GM23338 (cell line): ENCODE data around the gene DIS3L. TPM values are rescaled to one million over a fixed set of nuclear protein-coding genes. Genes with fewer than 3 reads are reported as not detected.

ENCODE experiments used
- ATAC-seq: fragments of 200-7000 bp; cut with Tn5 transposase; 3 replicates; pipeline ENCODE4 v1.9.1; 2020
- DNase-seq: peaks from one replicate; pipeline ENCODE4 v3.0.0-alpha.2; 2015; ENCODE audit warnings: low spot score
- H2AFZ ChIP-seq: fragments of 200-600 bp; sonication (generic); 2 replicates; pipeline ENCODE4 v1.8.0; 2016; ENCODE audit warnings: antibody characterized with exemption, mild to moderate bottlenecking, moderate library complexity
- H3F3A ChIP-seq: fragments of 200-600 bp; sonication (generic); replicated peaks from 2 replicates; pipeline ENCODE4 v1.8.0; 2017; ENCODE audit warnings: antibody characterized with exemption, mixed run types, low read depth
- H3K27ac ChIP-seq: fragments of 200-600 bp; sonication (generic); 2 replicates; pipeline ENCODE4 v1.6.1; 2016; ENCODE audit warnings: low read depth
- H3K27me3 ChIP-seq: fragments of 200-600 bp; sonication (generic); 2 replicates; pipeline ENCODE4 v1.8.0; 2016; ENCODE audit warnings: mild to moderate bottlenecking, mixed run types, moderate library complexity; ENCODE audit not compliant: insufficient read depth
- H3K36me3 ChIP-seq: fragments of 200-600 bp; sonication (generic); 2 replicates; pipeline ENCODE4 v1.8.0; 2016; ENCODE audit warnings: mild to moderate bottlenecking; ENCODE audit not compliant: insufficient read depth
- H3K4me1 ChIP-seq: fragments of 200-600 bp; sonication (generic); 2 replicates; pipeline ENCODE4 v1.8.0; 2016; ENCODE audit warnings: mild to moderate bottlenecking, moderate library complexity; ENCODE audit not compliant: insufficient read depth
- H3K4me2 ChIP-seq: fragments of 200-600 bp; sonication (generic); 2 replicates; pipeline ENCODE4 v1.7.1; 2017; ENCODE audit warnings: mixed run types
- H3K4me3 ChIP-seq: fragments of 200-600 bp; sonication (generic); 2 replicates; pipeline ENCODE4 v1.6.1; 2016; ENCODE audit warnings: mixed run types
- H3K79me2 ChIP-seq: fragments of 200-600 bp; sonication (generic); replicated peaks from 2 replicates; pipeline ENCODE4 v1.8.0; 2017; ENCODE audit warnings: mild to moderate bottlenecking; ENCODE audit not compliant: insufficient read depth
- H3K9me2 ChIP-seq: fragments of 200-600 bp; sonication (generic); 2 replicates; pipeline ENCODE4 v1.8.0; 2017; ENCODE audit not compliant: insufficient read depth
- H4K20me1 ChIP-seq: fragments of 200-600 bp; sonication (generic); replicated peaks from 2 replicates; pipeline ENCODE4 v1.8.0; 2017; ENCODE audit warnings: mild to moderate bottlenecking; ENCODE audit not compliant: insufficient read depth
- H3K27ac Mint-ChIP-seq: 2 replicates; pipeline ENCODE4 v1.8.0; 2020; ENCODE audit warnings: inconsistent platforms, mild to moderate bottlenecking, moderate library complexity, mixed read lengths
- H3K27me3 Mint-ChIP-seq: 3 replicates; pipeline ENCODE4 v1.8.0; 2022; ENCODE audit warnings: low read depth, mild to moderate bottlenecking, moderate library complexity, mixed read lengths, inconsistent platforms; ENCODE audit not compliant: insufficient read depth, poor library complexity
- H3K36me3 Mint-ChIP-seq: 3 replicates; pipeline ENCODE4 v1.8.0; 2021; ENCODE audit warnings: low read depth, mild to moderate bottlenecking, inconsistent platforms, moderate library complexity, mixed read lengths
- H3K4me1 Mint-ChIP-seq: 3 replicates; pipeline ENCODE4 v1.8.0; 2020; ENCODE audit warnings: mild to moderate bottlenecking, inconsistent platforms, mixed read lengths
- H3K4me3 Mint-ChIP-seq: 3 replicates; pipeline ENCODE4 v1.8.0; 2021; ENCODE audit warnings: moderate library complexity, mild to moderate bottlenecking, inconsistent platforms, mixed read lengths
- H3K9me3 Mint-ChIP-seq: 3 replicates; pipeline ENCODE4 v1.8.0; 2020; ENCODE audit warnings: moderate library complexity, mild to moderate bottlenecking, inconsistent platforms, mixed read lengths
- CREB1 ChIP-seq: fragments of 250-450 bp; sonication (Bioruptor Pico); IDR thresholded peaks from 2 replicates; pipeline ENCODE4 v1.5.0; 2020; ENCODE audit warnings: low read depth, mild to moderate bottlenecking, moderate library complexity
- EZH2 ChIP-seq: fragments of 200-600 bp; sonication (generic); IDR thresholded peaks from one replicate; pipeline ENCODE4 v1.8.0; 2017; ENCODE audit warnings: antibody characterized with exemption, mild to moderate bottlenecking, low read depth; ENCODE audit not compliant: unreplicated experiment
- EZH2phosphoT487 ChIP-seq: fragments of 200-600 bp; sonication (generic); IDR thresholded peaks from one replicate; pipeline ENCODE4 v1.8.1; 2018; ENCODE audit warnings: antibody characterized with exemption; ENCODE audit not compliant: unreplicated experiment
- JUNB ChIP-seq: IDR thresholded peaks from one replicate; pipeline ENCODE4 v1.6.1; 2016; ENCODE audit warnings: antibody characterized with exemption; ENCODE audit not compliant: unreplicated experiment
- NANOG ChIP-seq: IDR thresholded peaks from 2 replicates; pipeline ENCODE4 v1.6.1; 2016; ENCODE audit warnings: antibody characterized with exemption, borderline replicate concordance
- STAT1 ChIP-seq: IDR thresholded peaks from one replicate; pipeline ENCODE4 v1.6.1; 2016; ENCODE audit warnings: antibody characterized with exemption; ENCODE audit not compliant: unreplicated experiment
- ZNF114 ChIP-seq: fragments of 250-450 bp; sonication (Bioruptor Pico); IDR thresholded peaks from 2 replicates; pipeline ENCODE4 v1.5.0; 2020; ENCODE audit warnings: mild to moderate bottlenecking, moderate library complexity
- ZNF331 ChIP-seq: fragments of 250-450 bp; sonication (Bioruptor Pico); IDR thresholded peaks from 2 replicates; pipeline ENCODE4 v1.5.0; 2020; ENCODE audit warnings: low read depth, mild to moderate bottlenecking, moderate library complexity
- polyA plus RNA-seq: library from polyadenylated mRNA; unstranded; fragments of >200 nt; fragmentation: Nextera tagmentation; extraction: Ambion mirVana; gene quantifications from 2 replicates; pipeline ENCODE4 v1.2.1, GENCODE V29; 2016
- total RNA-seq: library from RNA; depleted of rRNA; stranded (reverse); fragments of >200 nt; shearing (Covaris generic); gene quantifications from 2 replicates; pipeline ENCODE4 v1.2.3, GENCODE V29; 2014
- TF ChIP-seq, protein P1 (sequence below): IDR thresholded peaks from one replicate; pipeline ENCODE4 v1.6.1; 2018; ENCODE audit warnings: antibody characterized with exemption; ENCODE audit not compliant: unreplicated experiment
- TF ChIP-seq, protein P2 (sequence below): IDR thresholded peaks from 2 replicates; pipeline ENCODE4 v1.6.1; 2016; ENCODE audit warnings: antibody characterized with exemption

DIS3L gene
- total and polyA plus RNA-seq, 2 experiments from 2014 or later: 8.9 to 21.8 TPM

DNA sequence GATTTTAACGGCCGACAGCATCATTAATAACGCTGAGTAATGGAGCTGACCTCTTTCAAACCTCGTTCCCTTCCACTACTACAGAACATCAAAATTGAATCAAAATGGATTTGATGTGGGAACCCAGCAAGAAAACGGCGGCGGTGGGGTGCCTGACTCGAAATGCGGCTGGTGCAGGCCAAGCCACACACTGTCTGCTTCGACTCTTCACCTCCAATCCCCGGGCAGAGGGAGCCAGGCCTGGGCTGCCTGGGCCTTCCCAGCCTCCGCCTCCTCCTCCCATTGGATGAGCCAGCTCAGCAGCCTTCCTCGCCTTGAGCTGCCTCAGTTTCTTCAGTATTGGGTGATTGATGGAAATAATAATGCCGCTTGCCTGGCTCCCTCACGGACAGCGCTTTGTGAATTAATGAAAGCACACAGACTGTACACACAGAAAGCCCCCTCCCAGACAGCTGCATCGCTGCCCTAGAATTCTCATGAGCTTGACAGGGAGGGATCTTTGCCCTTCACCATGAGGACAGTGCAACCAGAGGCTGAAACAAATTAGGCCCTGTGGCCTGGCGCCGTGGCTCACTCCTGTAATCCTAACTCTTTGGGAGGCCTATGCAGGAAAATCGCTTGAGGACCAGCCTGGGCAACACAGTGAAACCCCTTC lies 28.4 kb upstream of the DIS3L start:
- Mint-ChIP-seq H3K27ac (no peak overlapping the region), H3K27me3 (peaks cover 4% of the 10 kb centered on the region), H3K9me3 (peaks cover 13% of the 10 kb centered on the region), H3K4me1 (peaks cover 6% of the 10 kb centered on the region), H3K4me3 (no peak overlapping the region), H3K36me3 (peaks cover 9% of the 10 kb centered on the region)
- Histone ChIP-seq H3K36me3 (no peaks in the 10 kb centered on the region; the same call in 1 of the 2 replicates), H3K4me3 (no peak overlapping the region), H3K4me2 (no peak overlapping the region), H2AFZ (peak overlapping the region; percentile 56; the same call in 1 of the 2 replicates), H4K20me1 (no peaks in the 10 kb centered on the region), H3F3A (no peaks in the 10 kb centered on the region), H3K9me2 (no peaks in the 10 kb centered on the region), H3K79me2 (no peaks in the 10 kb centered on the region), H3K27ac (no peak overlapping the region), H3K4me1 (0 out of 2 replicates have a peak, but pooled peaks cover 4% of the 10 kb centered on the region), H3K27me3 (no peaks in the 10 kb centered on the region)
- peak; percentile 71 for ATAC-seq
- peak; percentile 13 for DNase-seq
- TF ChIP-seq ZNF114 (CRISPR knock-in tag) (no peak), JUNB (no peak), EZH2 (no peak), NANOG (no peak), EZH2phosphoT487 (no peak), STAT1 (no peak), CREB1 (CRISPR knock-in tag) (no peak)
- TF ChIP-seq, protein P1, sequence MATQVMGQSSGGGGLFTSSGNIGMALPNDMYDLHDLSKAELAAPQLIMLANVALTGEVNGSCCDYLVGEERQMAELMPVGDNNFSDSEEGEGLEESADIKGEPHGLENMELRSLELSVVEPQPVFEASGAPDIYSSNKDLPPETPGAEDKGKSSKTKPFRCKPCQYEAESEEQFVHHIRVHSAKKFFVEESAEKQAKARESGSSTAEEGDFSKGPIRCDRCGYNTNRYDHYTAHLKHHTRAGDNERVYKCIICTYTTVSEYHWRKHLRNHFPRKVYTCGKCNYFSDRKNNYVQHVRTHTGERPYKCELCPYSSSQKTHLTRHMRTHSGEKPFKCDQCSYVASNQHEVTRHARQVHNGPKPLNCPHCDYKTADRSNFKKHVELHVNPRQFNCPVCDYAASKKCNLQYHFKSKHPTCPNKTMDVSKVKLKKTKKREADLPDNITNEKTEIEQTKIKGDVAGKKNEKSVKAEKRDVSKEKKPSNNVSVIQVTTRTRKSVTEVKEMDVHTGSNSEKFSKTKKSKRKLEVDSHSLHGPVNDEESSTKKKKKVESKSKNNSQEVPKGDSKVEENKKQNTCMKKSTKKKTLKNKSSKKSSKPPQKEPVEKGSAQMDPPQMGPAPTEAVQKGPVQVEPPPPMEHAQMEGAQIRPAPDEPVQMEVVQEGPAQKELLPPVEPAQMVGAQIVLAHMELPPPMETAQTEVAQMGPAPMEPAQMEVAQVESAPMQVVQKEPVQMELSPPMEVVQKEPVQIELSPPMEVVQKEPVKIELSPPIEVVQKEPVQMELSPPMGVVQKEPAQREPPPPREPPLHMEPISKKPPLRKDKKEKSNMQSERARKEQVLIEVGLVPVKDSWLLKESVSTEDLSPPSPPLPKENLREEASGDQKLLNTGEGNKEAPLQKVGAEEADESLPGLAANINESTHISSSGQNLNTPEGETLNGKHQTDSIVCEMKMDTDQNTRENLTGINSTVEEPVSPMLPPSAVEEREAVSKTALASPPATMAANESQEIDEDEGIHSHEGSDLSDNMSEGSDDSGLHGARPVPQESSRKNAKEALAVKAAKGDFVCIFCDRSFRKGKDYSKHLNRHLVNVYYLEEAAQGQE: no peak

DNA sequence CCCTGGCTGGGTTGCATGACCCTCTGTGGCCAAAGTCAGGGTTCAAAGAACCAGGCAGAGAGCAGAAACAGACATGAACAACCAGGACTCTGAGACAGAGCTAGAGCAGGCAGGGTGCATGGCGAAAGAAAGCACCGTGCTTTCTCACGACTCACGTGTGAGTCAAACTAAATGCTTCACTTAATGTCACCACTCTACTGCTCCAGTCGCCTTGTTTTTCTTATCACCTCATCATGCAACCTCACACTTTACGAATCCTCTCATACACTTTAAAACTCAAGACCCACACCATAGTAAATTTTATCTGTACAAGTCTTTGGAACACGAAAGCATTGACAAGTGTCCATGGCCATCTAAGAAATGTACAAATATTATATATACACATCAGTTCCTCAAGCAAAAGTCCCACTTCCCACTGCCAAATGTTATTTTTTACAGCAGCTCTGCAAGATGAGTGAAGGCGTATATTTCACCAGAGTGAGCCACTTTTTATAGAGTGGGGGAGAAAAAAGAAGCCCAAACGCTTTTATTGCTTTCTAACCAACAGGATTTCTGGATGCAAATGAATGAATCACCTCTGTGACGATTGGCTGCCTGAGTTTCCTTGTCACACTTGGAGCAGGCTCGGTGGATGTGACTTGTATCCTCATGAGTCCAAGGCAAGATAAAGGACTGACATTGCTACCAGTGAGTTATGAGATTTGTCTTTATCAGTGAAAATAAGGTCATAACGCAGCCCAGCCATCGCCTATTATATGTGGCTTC lies 23.9 kb upstream of the DIS3L start:
- Mint-ChIP-seq H3K36me3 (no peaks in the 10 kb centered on the region), H3K9me3 (no peaks in the 10 kb centered on the region), H3K4me1 (peaks cover 6% of the 10 kb centered on the region), H3K27me3 (peaks cover 4% of the 10 kb centered on the region), H3K27ac (no peak overlapping the region), H3K4me3 (no peak overlapping the region)
- no peaks in the 10 kb centered on the region for H3K27me3 ChIP-seq
- no peaks in the 10 kb centered on the region for H3K9me2 ChIP-seq
- no peak overlapping the region for H3K4me2 ChIP-seq
- peak overlapping the region; percentile 28; the same call in 1 of the 2 replicates for H2AFZ ChIP-seq
- H3K4me1 ChIP-seq: 0 out of 2 replicates have a peak, but pooled peaks cover 8% of the 10 kb centered on the region
- peak; percentile 45 for DNase-seq
- no peaks in the 10 kb centered on the region for H4K20me1 ChIP-seq
- no peaks in the 10 kb centered on the region for H3K79me2 ChIP-seq
- no peaks in the 10 kb centered on the region for H3K36me3 ChIP-seq
- no peak overlapping the region for H3K4me3 ChIP-seq
- H3K27ac ChIP-seq: no peak overlapping the region
- peak; percentile 61; the same call in 2 of the 3 replicates for ATAC-seq
- H3F3A ChIP-seq: no peaks in the 10 kb centered on the region
- TF ChIP-seq EZH2 (no peak), ZNF114 (CRISPR knock-in tag) (no peak), NANOG (no peak), ZNF331 (CRISPR knock-in tag) (no peak)
- TF ChIP-seq, protein P2, sequence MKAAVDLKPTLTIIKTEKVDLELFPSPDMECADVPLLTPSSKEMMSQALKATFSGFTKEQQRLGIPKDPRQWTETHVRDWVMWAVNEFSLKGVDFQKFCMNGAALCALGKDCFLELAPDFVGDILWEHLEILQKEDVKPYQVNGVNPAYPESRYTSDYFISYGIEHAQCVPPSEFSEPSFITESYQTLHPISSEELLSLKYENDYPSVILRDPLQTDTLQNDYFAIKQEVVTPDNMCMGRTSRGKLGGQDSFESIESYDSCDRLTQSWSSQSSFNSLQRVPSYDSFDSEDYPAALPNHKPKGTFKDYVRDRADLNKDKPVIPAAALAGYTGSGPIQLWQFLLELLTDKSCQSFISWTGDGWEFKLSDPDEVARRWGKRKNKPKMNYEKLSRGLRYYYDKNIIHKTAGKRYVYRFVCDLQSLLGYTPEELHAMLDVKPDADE: no peak
